Activated naive CD4-positive, alpha-beta T cell treated with anti-CD3 and anti-CD28 coated beads, Interleukin-2, amount 10 ng/mL, durations not matched to agents 7 days and 5 days (primary cell): ENCODE data around the gene ELK3.
A peak's percentile ranks its signal among the peaks of the same experiment; 100 is the strongest.

Source experiments
- CTCF ChIA-PET: fragments of 350-600 bp; sonication (Branson Sonifier 250); formaldehyde crosslinking; loops from one replicate; lab custom pipeline; 2021; ENCODE audit warnings: antibody characterized with exemption; lab: Charles Lee
- DNase-seq: peaks from one replicate; pipeline ENCODE4 v3.0.0-alpha.2; 2020
- H3K27ac Mint-ChIP-seq: one replicate; pipeline ENCODE4 v1.8.0; 2021; ENCODE audit warnings: mild to moderate bottlenecking, moderate library complexity, mixed read lengths
- H3K27me3 Mint-ChIP-seq: one replicate; pipeline ENCODE4 v1.8.0; 2021; ENCODE audit warnings: mild to moderate bottlenecking, mixed read lengths
- H3K36me3 Mint-ChIP-seq: one replicate; pipeline ENCODE4 v1.8.0; 2021; ENCODE audit warnings: mixed read lengths
- H3K4me1 Mint-ChIP-seq: one replicate; pipeline ENCODE4 v1.8.0; 2021; ENCODE audit warnings: mixed read lengths
- H3K4me3 Mint-ChIP-seq: one replicate; pipeline ENCODE4 v1.8.0; 2021; ENCODE audit warnings: mild to moderate bottlenecking, moderate library complexity, mixed read lengths
- H3K9me3 Mint-ChIP-seq: one replicate; pipeline ENCODE4 v1.8.0; 2021; ENCODE audit warnings: mixed read lengths

Gene ELK3

GRCh38 chr12:96193725-96194575 lies at the start of gene ELK3:
ELK3 (plus strand) TSS chr12:96194375.
- Mint-ChIP-seq H3K27me3 (peaks cover 7% of the 10 kb centered on the region), H3K36me3 (peaks cover 7% of the 10 kb centered on the region), H3K9me3 (no peaks in the 10 kb centered on the region), H3K4me3 (peak within 1 kb of the TSS; percentile 95), H3K27ac (peak within 1 kb of the TSS; percentile 95), H3K4me1 (peaks cover 44% of the 10 kb centered on the region)
- DNase-seq = peak; percentile 73
- CTCF ChIA-PET = interaction anchor here (1.6 kb wide), 1 partner anchor 21 kb away, joined by 3 read pairs; no protein-coding TSS in a partner anchor

- Mint-ChIP-seq H3K9me3 (no peaks in the 10 kb centered on the region), H3K4me1 (peaks cover 24% of the 10 kb centered on the region), H3K36me3 (no peaks in the 10 kb centered on the region), H3K4me3 (no peak overlapping the region), H3K27ac (no peak overlapping the region), H3K27me3 (no peaks in the 10 kb centered on the region)
- no peak for DNase-seq
- CTCF ChIA-PET = no interaction called here
Measured at GRCh38 chr12:96146747-96147146, 47.4 kb upstream of the ELK3 start.

GRCh38 chr12:96150442-96150841 lies 43.7 kb upstream of the ELK3 start:
- no peak for DNase-seq
- Mint-ChIP-seq H3K9me3 (no peaks in the 10 kb centered on the region), H3K4me3 (no peak overlapping the region), H3K36me3 (no peaks in the 10 kb centered on the region), H3K27ac (no peak overlapping the region), H3K27me3 (peaks cover 3% of the 10 kb centered on the region), H3K4me1 (no peaks in the 10 kb centered on the region)
- CTCF ChIA-PET = no interaction called here

- Mint-ChIP-seq H3K36me3 (no peaks in the 10 kb centered on the region), H3K4me1 (no peaks in the 10 kb centered on the region), H3K27ac (no peak overlapping the region), H3K4me3 (no peak overlapping the region), H3K9me3 (no peaks in the 10 kb centered on the region), H3K27me3 (peaks cover 3% of the 10 kb centered on the region)
- CTCF ChIA-PET = no interaction called here
- no peak for DNase-seq
Measured at GRCh38 chr12:96152164-96152563, 42.0 kb upstream of the ELK3 start.

GRCh38 chr12:96153131-96153725 lies 40.9 kb upstream of the ELK3 start:
- Mint-ChIP-seq H3K27ac (no peak overlapping the region), H3K9me3 (no peaks in the 10 kb centered on the region), H3K36me3 (no peaks in the 10 kb centered on the region), H3K4me1 (no peaks in the 10 kb centered on the region), H3K4me3 (no peak overlapping the region), H3K27me3 (peaks cover 3% of the 10 kb centered on the region)
- no peak for DNase-seq
- CTCF ChIA-PET = no interaction called here

GRCh38 chr12:96155181-96155580 lies 39.0 kb upstream of the ELK3 start:
- CTCF ChIA-PET = no interaction called here
- H3K27ac Mint-ChIP-seq = no peak overlapping the region
- H3K36me3 Mint-ChIP-seq = no peaks in the 10 kb centered on the region
- H3K4me1 Mint-ChIP-seq = no peaks in the 10 kb centered on the region
- no peak overlapping the region for H3K4me3 Mint-ChIP-seq
- peaks cover 3% of the 10 kb centered on the region for H3K27me3 Mint-ChIP-seq
- DNase-seq = no peak
- no peaks in the 10 kb centered on the region for H3K9me3 Mint-ChIP-seq

- H3K4me3 Mint-ChIP-seq = no peak overlapping the region
- no peaks in the 10 kb centered on the region for H3K9me3 Mint-ChIP-seq
- peak overlapping the region; percentile 3 for H3K27ac Mint-ChIP-seq
- CTCF ChIA-PET = no interaction called here
- no peaks in the 10 kb centered on the region for H3K36me3 Mint-ChIP-seq
- no peaks in the 10 kb centered on the region for H3K4me1 Mint-ChIP-seq
- no peak for DNase-seq
- H3K27me3 Mint-ChIP-seq = peaks cover 7% of the 10 kb centered on the region
Measured at GRCh38 chr12:96155781-96156180, 38.4 kb upstream of the ELK3 start.

GRCh38 chr12:96156211-96156610 lies 38.0 kb upstream of the ELK3 start:
- H3K9me3 Mint-ChIP-seq = no peaks in the 10 kb centered on the region
- no peak overlapping the region for H3K4me3 Mint-ChIP-seq
- H3K27me3 Mint-ChIP-seq = peaks cover 7% of the 10 kb centered on the region
- no peaks in the 10 kb centered on the region for H3K4me1 Mint-ChIP-seq
- no peak for DNase-seq
- H3K36me3 Mint-ChIP-seq = no peaks in the 10 kb centered on the region
- CTCF ChIA-PET = no interaction called here
- H3K27ac Mint-ChIP-seq = no peak overlapping the region

GRCh38 chr12:96157427-96157826 lies 36.7 kb upstream of the ELK3 start:
- H3K27ac Mint-ChIP-seq = no peak overlapping the region
- CTCF ChIA-PET = interaction anchor here (1.0 to 1.3 kb wide), 2 partner anchors 23 to 55 kb away, joined by 3 read pairs; no protein-coding TSS in a partner anchor
- H3K36me3 Mint-ChIP-seq = no peaks in the 10 kb centered on the region
- peaks cover 4% of the 10 kb centered on the region for H3K27me3 Mint-ChIP-seq
- H3K9me3 Mint-ChIP-seq = no peaks in the 10 kb centered on the region
- DNase-seq = no peak
- H3K4me1 Mint-ChIP-seq = no peaks in the 10 kb centered on the region
- no peak overlapping the region for H3K4me3 Mint-ChIP-seq

GRCh38 chr12:96164951-96165811 lies 29.0 kb upstream of the ELK3 start:
- no peaks in the 10 kb centered on the region for H3K9me3 Mint-ChIP-seq
- no peak for DNase-seq
- no peak overlapping the region for H3K4me3 Mint-ChIP-seq
- CTCF ChIA-PET = no interaction called here
- peaks cover 3% of the 10 kb centered on the region for H3K36me3 Mint-ChIP-seq
- no peaks in the 10 kb centered on the region for H3K4me1 Mint-ChIP-seq
- H3K27me3 Mint-ChIP-seq = peaks cover 17% of the 10 kb centered on the region
- no peak overlapping the region for H3K27ac Mint-ChIP-seq

- H3K27me3 Mint-ChIP-seq = peaks cover 13% of the 10 kb centered on the region
- H3K27ac Mint-ChIP-seq = no peak overlapping the region
- H3K4me3 Mint-ChIP-seq = no peak overlapping the region
- H3K36me3 Mint-ChIP-seq = peaks cover 3% of the 10 kb centered on the region
- CTCF ChIA-PET = no interaction called here
- no peak for DNase-seq
- no peaks in the 10 kb centered on the region for H3K9me3 Mint-ChIP-seq
- H3K4me1 Mint-ChIP-seq = no peaks in the 10 kb centered on the region
Measured at GRCh38 chr12:96166765-96167164, 27.4 kb upstream of the ELK3 start.

- Mint-ChIP-seq H3K27me3 (peaks cover 13% of the 10 kb centered on the region), H3K4me3 (no peak overlapping the region), H3K4me1 (no peaks in the 10 kb centered on the region), H3K36me3 (peaks cover 3% of the 10 kb centered on the region), H3K9me3 (peaks cover under 1% of the 10 kb centered on the region), H3K27ac (no peak overlapping the region)
- no peak for DNase-seq
- CTCF ChIA-PET = interaction anchor here (1.1 to 1.3 kb wide), 2 partner anchors 42 to 48 kb away, joined by 3 to 6 read pairs; no protein-coding TSS in a partner anchor
Measured at GRCh38 chr12:96167492-96167891, 26.7 kb upstream of the ELK3 start.

- Mint-ChIP-seq H3K27me3 (peaks cover 8% of the 10 kb centered on the region), H3K27ac (no peak overlapping the region), H3K4me1 (peaks cover 2% of the 10 kb centered on the region), H3K9me3 (peaks cover 11% of the 10 kb centered on the region), H3K36me3 (peaks cover 3% of the 10 kb centered on the region), H3K4me3 (no peak overlapping the region)
- DNase-seq = no peak
- CTCF ChIA-PET = no interaction called here
Measured at GRCh38 chr12:96170328-96170727, 23.8 kb upstream of the ELK3 start.

GRCh38 chr12:96170762-96171161 lies 23.4 kb upstream of the ELK3 start:
- peaks cover 5% of the 10 kb centered on the region for H3K36me3 Mint-ChIP-seq
- no peak overlapping the region for H3K27ac Mint-ChIP-seq
- CTCF ChIA-PET = no interaction called here
- peaks cover 13% of the 10 kb centered on the region for H3K9me3 Mint-ChIP-seq
- no peak overlapping the region for H3K4me3 Mint-ChIP-seq
- peaks cover 8% of the 10 kb centered on the region for H3K27me3 Mint-ChIP-seq
- peaks cover 4% of the 10 kb centered on the region for H3K4me1 Mint-ChIP-seq
- DNase-seq = no peak
